B cell (primary cell): ENCODE results near the gene CCDC34.

Source experiments
- CTCF ChIP-seq: fragments of 200-600 bp; IDR thresholded peaks from one replicate; pipeline ENCODE4 v1.8.0; 2022; ENCODE audit warnings: antibody characterized with exemption, mild to moderate bottlenecking
- EZH2 ChIP-seq: IDR thresholded peaks from 2 replicates; pipeline ENCODE4 v1.6.1; 2012; ENCODE audit warnings: borderline replicate concordance, low read depth, mild to moderate bottlenecking, moderate library complexity, low read length; ENCODE audit not compliant: insufficient read depth, poor library complexity, severe bottlenecking

GRCh38 chr11:27405134-27405533 is 42.1 kb upstream of the CCDC34 start:
- TF ChIP-seq CTCF (no peak), EZH2 (no peak)
